Chondrocyte (in vitro differentiated cells): Measurements from ENCODE around the gene ZNF585A. TPM values are rescaled to one million over a fixed set of nuclear protein-coding genes. Genes with fewer than 3 reads are reported as not detected.
A peak's percentile ranks its signal among the peaks of the same experiment; 100 is the strongest.
"Not testable (repeated sequence)": the region's sequence is repeated elsewhere in the genome, so short reads cannot be mapped to it uniquely, and the experiment has no call there.

Experiments
- DNase-seq: peaks from one replicate; pipeline ENCODE4 v3.0.0; 2021; ENCODE audit warnings: mixed read lengths, low spot score
- H3K27ac Mint-ChIP-seq: one replicate; pipeline ENCODE4 v1.8.0; 2021; ENCODE audit warnings: mild to moderate bottlenecking, moderate library complexity, mixed read lengths; ENCODE audit not compliant: unreplicated experiment
- H3K27me3 Mint-ChIP-seq: 2 replicates; pipeline ENCODE4 v1.8.0; 2021; ENCODE audit warnings: low read depth, mixed read lengths
- H3K36me3 Mint-ChIP-seq: 2 replicates; pipeline ENCODE4 v1.8.0; 2021; ENCODE audit warnings: low read depth, mixed read lengths
- H3K4me1 Mint-ChIP-seq: 2 replicates; pipeline ENCODE4 v1.8.0; 2021; ENCODE audit warnings: low read depth, mild to moderate bottlenecking, mixed read lengths
- H3K4me3 Mint-ChIP-seq: one replicate; pipeline ENCODE4 v1.8.0; 2021; ENCODE audit warnings: mild to moderate bottlenecking, moderate library complexity, mixed read lengths; ENCODE audit not compliant: unreplicated experiment
- H3K9me3 Mint-ChIP-seq: 2 replicates; pipeline ENCODE4 v1.8.0; 2021; ENCODE audit warnings: low read depth, mixed read lengths
- CTCF ChIP-seq: fragments of 200-600 bp; sonication (generic); IDR thresholded peaks from 2 replicates; pipeline ENCODE4 v1.5.0; 2021; ENCODE audit warnings: antibody characterized with exemption, mild to moderate bottlenecking, moderate library complexity
- total RNA-seq: library from RNA; stranded (reverse); gene quantifications from 3 replicates; pipeline ENCODE4 v1.2.1, GENCODE V29; 2021

Gene ZNF585A
- total RNA-seq, 1 donor from 2014 or later = 5.5 TPM

GRCh38 chr19:37148214-37148613 is 24.3 kb downstream of the ZNF585A start:
- Mint-ChIP-seq H3K27me3 (no peaks in the 10 kb centered on the region), H3K4me3 (no peak overlapping the region), H3K4me1 (no peaks in the 10 kb centered on the region), H3K27ac (no peak overlapping the region), H3K36me3 (peaks cover 54% of the 10 kb centered on the region), H3K9me3 (peaks cover 69% of the 10 kb centered on the region)
- TF ChIP-seq CTCF = no peak
- no peak for DNase-seq

GRCh38 chr19:37136111-37136510 is 36.4 kb downstream of the ZNF585A start:
- TF ChIP-seq CTCF = no peak
- no peaks in the 10 kb centered on the region for H3K27me3 Mint-ChIP-seq
- no peak for DNase-seq
- H3K9me3 Mint-ChIP-seq = peaks cover 78% of the 10 kb centered on the region
- H3K36me3 Mint-ChIP-seq = peaks cover 35% of the 10 kb centered on the region
- no peak overlapping the region for H3K4me3 Mint-ChIP-seq
- H3K27ac Mint-ChIP-seq = no peak overlapping the region
- H3K4me1 Mint-ChIP-seq = no peaks in the 10 kb centered on the region

GRCh38 chr19:37128821-37129177 is 43.7 kb downstream of the ZNF585A start:
- DNase-seq = no peak
- Mint-ChIP-seq H3K27ac (no peak overlapping the region), H3K9me3 (peaks cover 86% of the 10 kb centered on the region), H3K4me1 (no peaks in the 10 kb centered on the region), H3K36me3 (peaks cover 88% of the 10 kb centered on the region), H3K4me3 (no peak overlapping the region), H3K27me3 (no peaks in the 10 kb centered on the region)
- no peak for TF ChIP-seq CTCF

- Mint-ChIP-seq H3K9me3 (peaks cover 83% of the 10 kb centered on the region), H3K4me3 (no peak overlapping the region), H3K4me1 (no peaks in the 10 kb centered on the region), H3K36me3 (peaks cover 84% of the 10 kb centered on the region), H3K27me3 (no peaks in the 10 kb centered on the region), H3K27ac (no peak overlapping the region)
- DNase-seq = no peak
- TF ChIP-seq CTCF = no peak
These were observed 44.3 kb downstream of the ZNF585A start for GRCh38 chr19:37127999-37128820.

- H3K27me3 Mint-ChIP-seq, DNase-seq, H3K27ac Mint-ChIP-seq, H3K4me1 Mint-ChIP-seq, H3K4me3 Mint-ChIP-seq: not testable (repeated sequence)
- Mint-ChIP-seq H3K36me3 (peaks cover 60% of the 10 kb centered on the region), H3K9me3 (peaks cover 62% of the 10 kb centered on the region)
These were observed 50.4 kb downstream of the ZNF585A start for GRCh38 chr19:37122093-37122492.

GRCh38 chr19:37114001-37114400 is 58.5 kb downstream of the ZNF585A start:
- no peaks in the 10 kb centered on the region for H3K4me1 Mint-ChIP-seq
- H3K36me3 Mint-ChIP-seq = peaks cover 79% of the 10 kb centered on the region
- no peak for DNase-seq
- H3K27ac Mint-ChIP-seq = no peak overlapping the region
- H3K4me3 Mint-ChIP-seq = no peak overlapping the region
- TF ChIP-seq CTCF = peak; percentile 42
- H3K9me3 Mint-ChIP-seq = peaks cover 76% of the 10 kb centered on the region
- no peaks in the 10 kb centered on the region for H3K27me3 Mint-ChIP-seq
